ENCODE data around the gene SECTM1. TPM values are rescaled to one million over a fixed set of nuclear protein-coding genes. Genes with fewer than 3 reads are reported as not detected.

The SECTM1 gene
- total RNA-seq, 4 donors from 2014 or later, result 3.3 to 9.5 (median 5.6) TPM

- Histone ChIP-seq H3K4me1 (peaks cover 37 to 40% of the 10 kb centered on the region in 2 donors), H3K27me3 (no peaks in the 10 kb centered on the region), H3K9me3 (no peaks in the 10 kb centered on the region), H3K4me3 (peak overlapping the region; percentile 49 to 62 (median 56)), H3K27ac (peak overlapping the region; percentile 84 to 98 (median 93)), H3K36me3 (no peaks in the 10 kb centered on the region)
- ATAC-seq, result no peak
- intact Hi-C loops (cut with DNase I; ENCODE audit: low total_unique reads) (loop anchor here (1.0 to 5.0 kb wide), 2 partner anchors 31 to 361 kb away; partner anchors contain the start of gene PYCR1), in situ Hi-C loops (cut with MboI; ENCODE audit: low sequenced_read_pairs in 4 of 4) (no loop called here)
- DNase-seq, result no peak
- TF ChIP-seq POLR2A (IDR thresholded peaks at IDR 0.05), result no peak
- peak in 1 of 5 experiments; percentile 3 for TF ChIP-seq CTCF (IDR thresholded peaks at IDR 0.05 in 4 of 5, conservative IDR thresholded peaks at IDR 0.05 in 1 of 5)
Observed at GRCh38 chr17:82298538-82299421, 34.8 kb downstream of the SECTM1 start.

- Histone ChIP-seq H3K4me3 (peak overlapping the region; percentile 49 to 62 (median 56)), H3K27ac (peak overlapping the region; percentile 84 to 98 (median 93)), H3K4me1 (peaks cover 40 to 44% of the 10 kb centered on the region in 2 donors), H3K9me3 (no peaks in the 10 kb centered on the region), H3K27me3 (no peaks in the 10 kb centered on the region), H3K36me3 (no peaks in the 10 kb centered on the region)
- peak in 1 of 5 experiments; percentile 7 for TF ChIP-seq CTCF (IDR thresholded peaks at IDR 0.05 in 4 of 5, conservative IDR thresholded peaks at IDR 0.05 in 1 of 5)
- peak; percentile 75 to 76 for TF ChIP-seq POLR2A (IDR thresholded peaks at IDR 0.05)
- in situ Hi-C loops (cut with MboI; ENCODE audit: low sequenced_read_pairs in 4 of 4) (no loop called here), intact Hi-C loops (cut with DNase I; ENCODE audit: low total_unique reads) (loop anchor here (1.0 to 5.0 kb wide), 4 partner anchors 31 to 361 kb away; partner anchors contain the start of genes CCDC57 and PYCR1)
- ATAC-seq (peak; percentile 62 to 65), DNase-seq (peak; percentile 71 to 90)
Observed at GRCh38 chr17:82297714-82298537, 35.6 kb downstream of the SECTM1 start.

GRCh38 chr17:82297280-82297713, 36.3 kb downstream of the SECTM1 start:
- Histone ChIP-seq H3K9me3 (no peaks in the 10 kb centered on the region), H3K4me1 (peaks cover 40 to 44% of the 10 kb centered on the region in 2 donors), H3K36me3 (no peaks in the 10 kb centered on the region), H3K4me3 (peak overlapping the region; percentile 49 to 62 (median 56)), H3K27me3 (no peaks in the 10 kb centered on the region), H3K27ac (peak overlapping the region; percentile 84 to 98 (median 93))
- peak in 1 of 5 experiments; percentile 33 for TF ChIP-seq CTCF (IDR thresholded peaks at IDR 0.05 in 4 of 5, conservative IDR thresholded peaks at IDR 0.05 in 1 of 5)
- peak; percentile 82 to 90 for TF ChIP-seq POLR2A (IDR thresholded peaks at IDR 0.05)
- DNase-seq, result peak; percentile 94 to 98
- intact Hi-C loops (cut with DNase I; ENCODE audit: low total_unique reads) (loop anchor here (1.0 to 5.0 kb wide), 3 partner anchors 61 to 360 kb away; partner anchors contain the start of genes CCDC57 and PYCR1), in situ Hi-C loops (cut with MboI; ENCODE audit: low sequenced_read_pairs in 4 of 4) (no loop called here)
- ATAC-seq, result peak; percentile 65 to 71

GRCh38 chr17:82296511-82297279, 36.9 kb downstream of the SECTM1 start:
- in situ Hi-C loops (cut with MboI; ENCODE audit: low sequenced_read_pairs in 4 of 4) (no loop called here), intact Hi-C loops (cut with DNase I; ENCODE audit: low total_unique reads) (loop anchor here (1.0 to 5.0 kb wide), 3 partner anchors 60 to 359 kb away; partner anchors contain the start of genes CCDC57 and PYCR1)
- peak in 1 of 2 donors; percentile 61 for DNase-seq
- peak overlapping the region; percentile 84 to 98 (median 93) for H3K27ac ChIP-seq
- peak overlapping the region; percentile 9 to 62 (median 56) for H3K4me3 ChIP-seq
- no peak for ATAC-seq
- H3K27me3 ChIP-seq, result no peaks in the 10 kb centered on the region
- H3K36me3 ChIP-seq, result no peaks in the 10 kb centered on the region
- peaks cover 40 to 44% of the 10 kb centered on the region in 2 donors for H3K4me1 ChIP-seq
- H3K9me3 ChIP-seq, result no peaks in the 10 kb centered on the region
- TF ChIP-seq CTCF (IDR thresholded peaks at IDR 0.05 in 4 of 5, conservative IDR thresholded peaks at IDR 0.05 in 1 of 5) (no peak), POLR2A (IDR thresholded peaks at IDR 0.05) (no peak)

Measured in gastrocnemius medialis (tissue), 4 donors.